Umbilical cord (tissue), 2 donors: ENCODE measurements around the gene TIA1. TPM values are rescaled to one million over a fixed set of nuclear protein-coding genes. Genes with fewer than 3 reads are reported as not detected.
"Not testable (repeated sequence)": the region's sequence is repeated elsewhere in the genome, so short reads cannot be mapped to it uniquely, and the experiment has no call there.

Experiments used
- DNase-seq: peaks from one replicate; pipeline ENCODE4 v3.0.0-alpha.2; 2015; ENCODE audit warnings: low spot score
- total RNA-seq: library from RNA; depleted of rRNA; stranded (reverse); fragments of >200 nt; gene quantifications from one replicate; pipeline ENCODE4 v1.2.3, GENCODE V29; 2014; ENCODE audit warnings: low replicate concordance; ENCODE audit not compliant: insufficient read depth

TIA1 gene
- 106 TPM for total RNA-seq

- peak; percentile 99 for DNase-seq
These were observed at the start of gene TIA1 for GRCh38 chr2:70248181-70248847. TIA1 (minus strand) TSS chr2:70248628; CDS start chr2:70248430, 198 bp downstream.

- not testable (repeated sequence) for DNase-seq
These were observed 49.4 kb upstream of the TIA1 start for GRCh38 chr2:70297828-70298227.

- DNase-seq = no peak
These were observed 35.2 kb upstream of the TIA1 start for GRCh38 chr2:70283500-70284191.

- no peak for DNase-seq
These were observed 34.0 kb upstream of the TIA1 start for GRCh38 chr2:70282439-70282838.

- DNase-seq = no peak
These were observed 31.9 kb upstream of the TIA1 start for GRCh38 chr2:70280242-70280798.

- DNase-seq = no peak
These were observed 21.9 kb upstream of the TIA1 start for GRCh38 chr2:70270323-70270722.

- not testable (repeated sequence) for DNase-seq
These were observed 21.2 kb upstream of the TIA1 start for GRCh38 chr2:70269422-70270302.

- not testable (repeated sequence) for DNase-seq
These were observed 18.5 kb upstream of the TIA1 start for GRCh38 chr2:70266925-70267324.

GRCh38 chr2:70261501-70261900, 13.1 kb upstream of the TIA1 start:
- no peak for DNase-seq

- DNase-seq = peak; percentile 51
These were observed 10.1 kb upstream of the TIA1 start for GRCh38 chr2:70258532-70258875.

GRCh38 chr2:70255637-70256314, 7.3 kb upstream of the TIA1 start:
- DNase-seq = no peak

- DNase-seq = no peak
These were observed 2.0 kb upstream of the TIA1 start for GRCh38 chr2:70250434-70250833.

- peak; percentile 55 for DNase-seq
These were observed 856 bp downstream of the TIA1 start for GRCh38 chr2:70247364-70248180.

- DNase-seq = peak; percentile 6
These were observed 4.4 kb downstream of the TIA1 start for GRCh38 chr2:70243806-70244584.

- no peak for DNase-seq
These were observed 5.9 kb downstream of the TIA1 start for GRCh38 chr2:70242552-70242951.

- no peak for DNase-seq
These were observed 7.1 kb downstream of the TIA1 start for GRCh38 chr2:70241340-70241739.

- DNase-seq = no peak
These were observed 7.8 kb downstream of the TIA1 start for GRCh38 chr2:70240599-70240998.

- DNase-seq = no peak
These were observed 14.5 kb downstream of the TIA1 start for GRCh38 chr2:70233926-70234325.

- no peak for DNase-seq
These were observed 21.6 kb downstream of the TIA1 start for GRCh38 chr2:70226781-70227180.

- DNase-seq = not testable (repeated sequence)
These were observed 25.1 kb downstream of the TIA1 start for GRCh38 chr2:70223305-70223704.
